Fibroblast of mammary gland (primary cell): Measurements from ENCODE around the gene SFXN1.
A peak's percentile ranks its signal among the peaks of the same experiment; 100 is the strongest.

ENCODE experiments used
- DNase-seq: peaks from one replicate; pipeline ENCODE4 v3.0.0-alpha.2; 2010; ENCODE audit warnings: low read depth
- H3K4me3 ChIP-seq: 2 replicates; pipeline ENCODE4 v1.5.1; 2011; ENCODE audit warnings: low read depth, mild to moderate bottlenecking, low read length, moderate library complexity; ENCODE audit not compliant: control insufficient read depth
- TF ChIP-seq, protein P1 (sequence below): conservative IDR thresholded peaks from 2 replicates; pipeline ENCODE4 v1.5.1; 2011; ENCODE audit warnings: low read depth, low read length, inconsistent platforms; ENCODE audit not compliant: control insufficient read depth, insufficient read depth

SFXN1 gene

DNA sequence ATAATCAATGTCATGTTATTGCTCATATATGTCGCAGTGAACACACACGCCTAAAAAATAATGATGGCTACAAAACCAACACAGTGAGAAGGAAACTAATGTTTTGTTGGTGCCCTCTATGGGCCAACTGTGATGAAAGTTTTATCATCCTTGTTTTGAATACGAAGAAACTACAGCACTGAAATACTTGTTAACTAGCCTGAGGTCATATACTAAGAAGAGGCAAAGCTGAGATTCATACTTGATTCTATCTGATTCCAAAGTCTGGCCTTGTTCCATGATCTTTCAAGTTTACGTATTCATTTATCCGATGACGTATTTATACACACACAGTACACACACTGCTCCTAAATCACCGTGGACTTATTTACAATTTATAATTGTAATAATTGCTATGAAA is 18.2 kb upstream of the SFXN1 start:
- TF ChIP-seq, protein P1, sequence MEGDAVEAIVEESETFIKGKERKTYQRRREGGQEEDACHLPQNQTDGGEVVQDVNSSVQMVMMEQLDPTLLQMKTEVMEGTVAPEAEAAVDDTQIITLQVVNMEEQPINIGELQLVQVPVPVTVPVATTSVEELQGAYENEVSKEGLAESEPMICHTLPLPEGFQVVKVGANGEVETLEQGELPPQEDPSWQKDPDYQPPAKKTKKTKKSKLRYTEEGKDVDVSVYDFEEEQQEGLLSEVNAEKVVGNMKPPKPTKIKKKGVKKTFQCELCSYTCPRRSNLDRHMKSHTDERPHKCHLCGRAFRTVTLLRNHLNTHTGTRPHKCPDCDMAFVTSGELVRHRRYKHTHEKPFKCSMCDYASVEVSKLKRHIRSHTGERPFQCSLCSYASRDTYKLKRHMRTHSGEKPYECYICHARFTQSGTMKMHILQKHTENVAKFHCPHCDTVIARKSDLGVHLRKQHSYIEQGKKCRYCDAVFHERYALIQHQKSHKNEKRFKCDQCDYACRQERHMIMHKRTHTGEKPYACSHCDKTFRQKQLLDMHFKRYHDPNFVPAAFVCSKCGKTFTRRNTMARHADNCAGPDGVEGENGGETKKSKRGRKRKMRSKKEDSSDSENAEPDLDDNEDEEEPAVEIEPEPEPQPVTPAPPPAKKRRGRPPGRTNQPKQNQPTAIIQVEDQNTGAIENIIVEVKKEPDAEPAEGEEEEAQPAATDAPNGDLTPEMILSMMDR, result peak; percentile 38
- no peak overlapping the region for H3K4me3 ChIP-seq
- DNase-seq, result no peak

DNA sequence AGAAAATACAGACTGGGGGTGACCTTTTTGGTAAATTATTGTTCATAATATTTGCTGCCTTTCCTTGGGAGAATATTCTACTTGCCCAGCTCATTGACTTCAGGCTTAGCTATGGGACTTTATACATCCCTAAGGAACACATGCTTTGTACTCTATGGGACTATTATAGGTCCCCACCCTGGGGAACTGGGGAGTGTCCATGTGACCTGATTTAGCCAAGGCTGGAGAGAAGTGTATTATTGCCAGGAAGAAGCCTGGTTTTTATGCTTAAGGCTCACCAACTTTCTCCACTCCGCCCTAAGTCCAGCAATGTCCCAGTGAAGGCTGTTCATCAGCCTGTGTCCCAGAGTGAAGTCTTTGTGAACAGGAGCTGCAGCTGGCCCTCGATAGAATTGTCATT is 17.8 kb upstream of the SFXN1 start:
- TF ChIP-seq, protein P1, result no peak
- H3K4me3 ChIP-seq, result no peak overlapping the region

DNA sequence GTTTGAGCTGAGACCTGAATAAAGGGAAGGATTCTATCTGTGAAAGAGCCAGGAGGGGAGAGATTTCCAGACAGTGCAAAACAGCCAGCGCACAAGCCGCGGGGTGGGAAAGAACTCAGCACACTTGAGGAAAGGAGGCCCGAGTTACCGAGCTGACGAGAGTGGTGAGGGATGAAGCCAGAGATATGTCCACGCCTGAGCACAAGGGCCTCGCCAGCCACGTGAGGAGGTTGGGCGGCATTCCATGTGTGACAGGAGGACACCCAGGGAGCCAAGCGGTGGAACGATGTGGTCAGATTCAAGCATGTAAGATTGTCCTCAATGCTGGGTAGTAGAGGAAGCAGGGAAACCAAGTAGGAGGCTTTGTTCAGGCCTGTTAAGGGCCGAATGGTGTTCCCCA is 17.0 kb upstream of the SFXN1 start:
- H3K4me3 ChIP-seq, result no peak overlapping the region
- TF ChIP-seq, protein P1, result no peak
- DNase-seq, result no peak

More for the DNA sequence above, 17.8 kb upstream of the SFXN1 start:
- DNase-seq, result no peak

DNA sequence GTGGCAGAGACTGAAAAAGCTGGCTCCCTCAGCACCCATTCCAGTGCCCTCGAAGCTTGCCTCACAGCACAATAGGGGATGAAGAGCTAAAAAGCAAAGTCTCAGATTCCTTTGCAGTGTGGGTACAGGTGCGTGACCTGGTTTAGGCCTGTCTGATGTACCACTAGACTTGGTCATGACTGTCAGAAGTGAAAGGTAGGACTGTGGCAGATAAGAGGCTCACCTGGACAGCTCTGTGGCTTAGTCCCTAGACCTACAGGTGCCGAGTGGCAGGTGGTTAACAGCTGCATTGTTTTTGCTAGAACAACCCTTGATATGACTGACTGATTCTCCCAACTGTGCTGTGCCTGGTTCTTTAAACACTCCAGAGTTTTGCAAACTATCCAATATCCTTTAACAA is 14.7 kb upstream of the SFXN1 start:
- TF ChIP-seq, protein P1, result no peak
- no peak for DNase-seq
- no peak overlapping the region for H3K4me3 ChIP-seq

DNA sequence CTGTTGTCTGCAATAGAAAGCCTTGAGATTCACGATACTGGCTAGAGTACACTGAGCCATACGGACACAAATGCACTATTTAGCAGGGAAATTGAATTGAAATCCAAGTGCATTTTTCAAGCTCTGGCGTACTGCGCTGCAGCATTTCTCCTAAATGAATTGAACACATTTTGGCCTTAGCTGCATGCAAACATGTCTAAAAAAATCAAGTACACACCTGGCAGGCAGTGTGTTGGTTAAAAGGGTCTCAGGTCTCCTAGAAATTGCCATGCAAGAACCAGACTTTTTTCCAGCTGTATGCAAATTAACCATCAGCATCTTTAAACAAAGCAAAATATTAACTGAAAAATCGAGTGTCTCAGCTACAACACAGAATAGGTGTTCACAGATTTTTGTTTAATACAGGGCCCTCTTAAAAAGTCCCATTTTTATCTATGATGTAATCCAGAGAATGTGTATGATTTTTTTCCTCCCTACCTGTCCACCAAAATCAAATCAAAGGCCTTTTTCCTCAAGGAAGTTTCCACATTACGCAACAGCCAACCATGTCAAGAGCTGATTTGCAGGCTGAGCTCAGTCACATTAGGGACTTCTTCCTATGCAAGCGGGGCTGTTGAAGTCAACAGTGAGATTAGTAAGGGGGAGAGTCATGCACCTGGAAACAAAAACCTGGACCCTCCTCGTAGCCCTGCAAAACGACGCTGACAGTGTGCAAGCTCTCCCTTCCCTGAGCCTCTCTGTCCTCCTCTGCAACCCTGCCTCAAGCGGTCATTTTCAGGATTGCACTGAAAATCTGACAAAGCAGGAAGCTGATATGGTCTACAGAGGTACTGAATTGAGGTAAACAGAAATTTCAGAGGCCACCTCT is 14.1 kb upstream of the SFXN1 start:
- H3K4me3 ChIP-seq, result no peak overlapping the region
- TF ChIP-seq, protein P1, result peak; percentile 78
- peak; percentile 35 for DNase-seq

DNA sequence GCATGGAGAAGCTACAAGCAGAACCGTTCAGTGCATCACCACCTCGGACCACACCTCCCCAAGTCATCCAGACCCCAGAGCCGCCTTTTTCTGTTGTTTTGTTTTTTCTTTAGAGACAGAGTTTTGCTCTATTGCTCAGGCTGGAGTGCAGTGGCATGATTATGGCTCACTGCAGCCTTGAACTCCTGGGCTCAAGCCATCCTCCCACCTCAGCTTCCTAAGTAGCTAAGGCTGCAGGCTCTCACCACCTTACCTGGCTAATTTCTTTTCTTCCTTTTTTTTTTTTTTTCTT is 13.5 kb upstream of the SFXN1 start:
- no peak overlapping the region for H3K4me3 ChIP-seq
- no peak for DNase-seq
- TF ChIP-seq, protein P1, result no peak

DNA sequence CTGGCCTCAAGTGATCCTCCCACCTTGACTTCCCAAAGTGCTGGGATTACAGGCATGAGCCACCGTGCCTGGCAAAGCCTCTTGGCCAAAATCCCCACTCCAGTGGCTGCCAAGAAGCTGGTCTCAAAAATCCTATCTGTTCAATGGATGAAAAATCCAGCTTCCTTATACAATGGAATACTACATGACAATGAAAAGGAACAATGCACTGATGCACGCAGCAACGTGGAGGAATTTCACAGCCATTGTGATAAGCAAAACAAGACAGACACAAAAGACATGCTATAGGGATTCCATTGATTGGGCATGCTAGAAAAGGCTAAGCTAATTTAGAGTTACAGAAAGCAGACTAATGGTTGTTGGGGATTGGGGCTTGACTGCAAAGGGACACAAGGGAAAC is 13.1 kb upstream of the SFXN1 start:
- TF ChIP-seq, protein P1, result no peak
- no peak for DNase-seq

More for the DNA sequence above, 13.1 kb upstream of the SFXN1 start:
- no peak overlapping the region for H3K4me3 ChIP-seq
